GM19372 (cell line): Measurements from ENCODE around the gene GNB2.
"Not testable (repeated sequence)": the region's sequence is repeated elsewhere in the genome, so short reads cannot be mapped to it uniquely, and the experiment has no call there.

Experiments
- ATAC-seq: cut with Tn5 transposase; IDR thresholded peaks from one replicate; pipeline ENCODE4 v1.9.1; 2021; ENCODE audit warnings: mild to moderate bottlenecking, low read depth, moderate library complexity; ENCODE audit not compliant: unreplicated experiment

The GNB2 gene

DNA sequence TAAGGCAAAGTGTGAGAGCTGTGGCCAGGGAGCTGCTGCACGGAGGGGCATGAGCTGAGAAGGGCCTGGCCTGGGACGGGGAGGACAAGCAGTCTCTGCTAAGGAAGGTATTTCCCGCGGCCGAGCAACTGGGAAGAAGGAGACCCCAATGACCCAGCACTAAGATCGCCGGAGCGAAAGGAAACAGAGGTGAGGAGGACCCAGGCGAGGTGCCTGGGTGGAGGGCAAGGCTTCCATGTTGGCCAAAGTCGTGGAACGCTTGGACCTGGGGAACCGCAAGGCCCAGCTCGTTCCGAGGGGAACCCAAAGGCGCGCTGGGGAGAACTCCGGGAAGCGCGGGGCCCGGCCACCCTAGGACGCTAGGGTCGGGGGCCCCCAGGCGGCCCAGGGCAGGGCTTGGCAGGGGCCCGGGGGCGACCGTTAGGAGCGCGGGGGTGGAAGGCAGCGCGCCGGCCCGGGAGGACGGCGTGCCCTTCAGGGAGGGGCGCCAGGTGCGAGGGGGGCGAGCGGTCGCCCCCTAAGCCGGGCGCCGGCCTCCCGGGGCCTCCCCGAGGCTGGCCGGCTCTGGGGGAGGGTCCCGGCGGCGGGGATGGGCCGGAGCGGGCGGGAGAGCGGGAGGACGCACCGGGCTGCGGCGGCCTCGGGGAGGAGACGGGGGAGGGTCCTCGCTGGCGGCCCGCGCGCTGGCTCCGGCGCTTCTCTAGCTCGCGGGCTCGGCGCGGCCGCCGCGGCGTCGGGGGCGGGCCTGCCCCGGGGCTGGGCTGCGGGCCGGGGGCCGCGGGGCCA, 20.0 kb downstream of the GNB2 start:
- ATAC-seq: peak; percentile 30

DNA sequence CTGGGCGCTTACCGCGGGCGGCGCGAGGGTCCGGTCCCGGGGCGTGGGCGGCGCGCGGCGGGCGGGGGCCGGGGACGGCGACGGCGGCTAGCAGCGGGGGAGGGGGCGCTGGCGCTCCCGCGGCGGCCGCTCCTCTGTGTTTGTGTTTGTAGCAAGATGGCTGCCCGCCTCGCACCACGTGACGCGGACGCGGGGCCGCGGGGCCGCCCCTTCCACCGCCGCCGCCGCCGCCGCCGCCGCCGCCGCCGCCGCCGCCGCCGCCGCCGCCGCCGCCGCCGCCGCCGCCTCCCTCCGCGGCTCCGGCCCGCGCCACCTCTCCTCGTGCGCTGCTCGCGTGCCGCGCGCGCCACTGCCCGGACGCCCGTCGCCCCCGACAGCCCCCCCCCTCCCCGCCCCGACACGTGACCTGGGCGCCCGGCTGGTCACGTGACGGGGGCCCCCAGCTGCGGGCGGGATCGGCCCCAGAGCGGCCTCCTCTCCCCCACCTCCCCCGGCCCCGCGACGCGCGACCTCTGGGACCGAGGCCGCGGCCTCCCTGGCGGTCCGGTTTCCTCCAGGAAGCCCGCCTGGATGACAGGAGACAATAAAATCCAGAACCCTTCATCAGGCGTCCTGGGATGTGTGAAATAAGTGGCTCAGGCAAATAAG, 20.7 kb downstream of the GNB2 start, which contains the start of gene GIGYF1:
Gene GIGYF1, minus strand, starts transcription at position 153 of the 648 bp plus-strand sequence. CDS start 6,012 bp downstream, outside the sequence.
- ATAC-seq: peak; percentile 48

DNA sequence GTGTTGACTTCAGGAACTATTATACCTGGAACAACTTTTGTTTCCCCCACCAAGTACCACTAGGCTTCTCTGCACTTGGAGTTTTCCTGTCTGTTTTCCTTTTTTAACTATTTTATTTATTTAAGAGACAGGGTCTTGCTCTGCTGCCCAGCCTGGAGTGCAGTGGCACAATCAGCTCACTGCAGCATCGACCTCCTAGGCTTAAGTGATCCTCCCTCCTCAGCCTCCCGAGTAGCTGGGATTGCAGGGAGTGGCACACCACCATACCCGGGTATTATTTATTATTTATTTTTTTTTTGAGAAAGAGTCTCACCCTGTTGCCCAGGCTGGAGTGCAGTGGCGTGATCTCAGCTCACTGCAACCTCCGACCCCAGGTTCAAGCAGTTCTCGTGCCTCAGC, 22.6 kb downstream of the GNB2 start:
- ATAC-seq: no peak

DNA sequence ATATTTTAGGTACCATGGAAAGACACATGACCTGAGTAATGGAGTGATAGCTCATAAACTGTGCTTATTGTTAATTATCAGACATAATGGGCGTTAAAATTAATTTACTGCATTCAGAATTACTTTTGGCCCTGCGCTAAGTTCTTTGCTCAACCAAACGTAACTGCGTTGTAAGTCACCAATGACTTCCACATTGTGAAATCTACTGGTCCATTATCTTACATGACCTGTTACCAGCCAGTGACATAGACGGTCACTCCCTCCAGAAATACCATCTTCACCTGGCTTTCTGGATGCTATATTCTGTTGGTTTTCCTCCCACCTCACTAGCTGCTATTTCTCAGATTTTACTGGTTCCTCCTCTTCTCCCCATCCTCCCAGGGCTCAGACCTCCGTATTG, 25.5 kb downstream of the GNB2 start:
- no peak for ATAC-seq

DNA sequence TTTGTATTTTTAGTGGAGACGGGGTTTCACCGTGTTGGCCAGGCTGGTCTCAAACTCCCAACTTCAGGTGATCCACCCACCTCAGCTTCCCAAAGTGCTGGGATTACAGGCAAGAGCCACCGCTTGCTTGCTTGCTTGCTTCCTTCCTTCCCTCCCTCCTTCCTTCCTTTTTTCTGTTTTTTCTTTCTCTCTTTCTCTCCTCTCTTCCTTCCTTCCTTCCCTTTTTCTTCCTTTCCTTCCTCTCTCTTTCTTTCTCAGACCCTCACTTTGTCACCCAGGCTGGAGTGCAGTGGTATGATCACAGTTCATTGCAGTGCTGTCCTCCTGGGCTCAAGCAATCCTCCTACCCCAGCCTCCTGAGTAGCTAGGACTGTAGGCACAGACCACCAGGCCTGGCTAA, 27.5 kb downstream of the GNB2 start:
- ATAC-seq: not testable (repeated sequence)

DNA sequence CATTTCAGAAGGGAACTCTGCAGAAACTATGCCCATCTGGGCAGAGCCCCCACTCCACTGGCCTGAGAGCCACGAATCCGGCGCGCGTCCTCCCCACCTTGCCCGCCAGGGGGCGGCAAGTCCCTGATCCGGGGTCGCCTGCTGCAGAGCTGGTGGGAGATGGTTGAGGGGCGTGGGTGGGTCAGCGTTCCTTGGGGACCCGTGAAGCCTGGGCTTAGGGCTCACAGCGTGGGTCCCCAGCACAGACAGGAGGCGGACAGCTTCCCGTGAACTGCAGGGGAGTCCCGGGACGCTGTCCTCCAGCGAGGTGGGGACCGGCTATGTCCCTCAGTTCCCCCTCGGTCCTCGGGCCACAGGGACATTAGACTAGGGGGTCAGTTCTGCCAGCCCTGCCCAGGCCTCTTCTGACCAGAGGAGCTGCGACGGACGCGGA, 31.8 kb downstream of the GNB2 start:
- peak; percentile 48 for ATAC-seq

DNA sequence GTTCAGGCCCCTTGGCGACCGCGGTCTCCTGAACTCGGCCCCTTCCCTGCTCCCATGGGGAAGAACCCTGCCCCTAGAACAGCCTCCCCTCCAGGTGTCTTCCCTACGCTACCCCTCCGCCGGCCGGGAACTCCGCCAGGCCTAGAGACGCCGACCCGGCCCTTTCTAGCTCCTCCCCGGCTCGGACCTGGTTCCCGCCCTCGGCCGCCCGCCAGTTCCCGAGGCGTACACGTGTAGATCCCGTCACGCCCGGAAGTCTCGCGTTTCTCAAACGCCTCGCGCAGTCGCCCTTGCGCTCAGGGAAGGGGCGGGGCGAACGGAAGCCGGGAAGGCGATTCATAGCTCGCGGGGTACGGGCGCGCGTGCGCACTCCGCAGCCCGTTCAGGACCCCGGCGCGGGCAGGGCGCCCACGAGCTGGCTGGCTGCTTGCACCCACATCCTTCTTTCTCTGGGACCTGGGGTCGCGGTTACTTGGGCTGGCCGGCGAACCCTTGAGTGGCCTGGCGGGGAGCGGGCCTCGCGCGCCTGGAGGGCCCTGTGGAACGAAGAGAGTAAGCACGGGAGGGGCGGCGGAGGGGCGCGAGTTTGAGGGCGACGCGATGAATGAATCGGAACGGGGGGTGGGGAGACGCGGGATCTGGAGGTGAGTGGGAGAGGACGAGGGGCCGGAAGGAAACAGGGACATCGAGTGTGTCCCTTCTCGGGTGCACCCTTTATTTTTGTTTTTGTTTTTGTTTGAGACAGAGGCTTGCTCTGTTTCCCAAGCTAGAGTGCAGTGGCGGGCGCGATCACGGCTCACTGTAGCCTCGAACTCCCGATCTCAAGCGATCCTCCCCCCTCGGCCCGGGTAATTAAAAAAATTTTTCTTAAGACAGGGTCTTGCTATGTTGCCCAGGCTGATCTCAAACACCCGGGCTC, 32.5 kb downstream of the GNB2 start, which contains the start of gene POP7:
Gene POP7, plus strand, starts transcription at position 369 of the 919 bp plus-strand sequence. CDS start 710 bp downstream, outside the sequence.
- peak; percentile 86 for ATAC-seq

DNA sequence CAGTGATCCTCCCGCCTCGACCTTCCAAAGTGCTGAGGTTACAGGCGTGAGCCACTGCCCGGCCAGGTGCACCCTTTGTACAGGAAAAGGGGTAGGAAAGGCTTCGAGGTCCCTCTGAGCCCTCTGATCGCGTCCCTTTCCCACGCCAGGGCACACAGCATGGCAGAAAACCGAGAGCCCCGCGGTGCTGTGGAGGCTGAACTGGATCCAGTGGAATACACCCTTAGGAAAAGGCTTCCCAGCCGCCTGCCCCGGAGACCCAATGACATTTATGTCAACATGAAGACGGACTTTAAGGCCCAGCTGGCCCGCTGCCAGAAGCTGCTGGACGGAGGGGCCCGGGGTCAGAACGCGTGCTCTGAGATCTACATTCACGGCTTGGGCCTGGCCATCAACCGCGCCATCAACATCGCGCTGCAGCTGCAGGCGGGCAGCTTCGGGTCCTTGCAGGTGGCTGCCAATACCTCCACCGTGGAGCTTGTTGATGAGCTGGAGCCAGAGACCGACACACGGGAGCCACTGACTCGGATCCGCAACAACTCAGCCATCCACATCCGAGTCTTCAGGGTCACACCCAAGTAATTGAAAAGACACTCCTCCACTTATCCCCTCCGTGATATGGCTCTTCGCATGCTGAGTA, 33.3 kb downstream of the GNB2 start:
- ATAC-seq: no peak

DNA sequence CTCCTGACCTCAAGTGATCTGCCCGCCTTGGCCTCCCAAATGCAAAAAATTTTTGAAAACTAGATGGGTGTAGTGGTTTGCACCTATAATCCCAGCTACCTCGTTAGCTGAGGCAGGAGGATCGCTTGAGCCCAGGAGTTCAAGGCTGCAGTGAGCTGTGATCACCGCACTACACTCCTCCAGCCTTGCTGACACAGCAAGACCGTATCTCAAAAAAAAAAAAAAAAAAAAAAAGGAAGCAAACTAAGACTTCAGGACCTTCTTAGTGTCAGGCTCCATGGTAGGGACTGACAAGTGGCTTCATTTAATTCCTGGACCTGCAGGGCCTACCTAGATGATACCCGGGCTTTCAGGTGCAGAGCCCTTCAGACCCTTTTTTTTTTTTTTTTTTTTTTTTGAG, 34.9 kb downstream of the GNB2 start:
- ATAC-seq: no peak

DNA sequence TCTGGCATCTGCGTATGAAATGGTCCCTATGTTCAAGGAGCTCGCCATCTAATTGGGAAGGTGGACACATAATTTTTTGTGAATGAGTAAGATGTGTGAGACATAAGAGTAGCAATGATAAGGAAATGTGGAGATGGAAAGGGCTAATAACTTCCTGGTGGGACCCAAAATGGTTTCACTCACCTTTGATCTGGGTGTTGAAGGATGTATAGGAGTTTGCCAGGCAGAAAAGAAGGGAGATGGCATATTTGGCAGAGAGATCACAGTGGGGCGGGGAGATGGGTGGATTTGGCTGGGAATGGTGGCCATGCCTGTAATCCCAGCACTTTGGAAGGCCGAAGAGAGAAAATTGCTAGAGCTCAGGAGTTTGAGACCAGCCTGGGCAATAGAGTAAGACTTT, 36.9 kb downstream of the GNB2 start:
- no peak for ATAC-seq

DNA sequence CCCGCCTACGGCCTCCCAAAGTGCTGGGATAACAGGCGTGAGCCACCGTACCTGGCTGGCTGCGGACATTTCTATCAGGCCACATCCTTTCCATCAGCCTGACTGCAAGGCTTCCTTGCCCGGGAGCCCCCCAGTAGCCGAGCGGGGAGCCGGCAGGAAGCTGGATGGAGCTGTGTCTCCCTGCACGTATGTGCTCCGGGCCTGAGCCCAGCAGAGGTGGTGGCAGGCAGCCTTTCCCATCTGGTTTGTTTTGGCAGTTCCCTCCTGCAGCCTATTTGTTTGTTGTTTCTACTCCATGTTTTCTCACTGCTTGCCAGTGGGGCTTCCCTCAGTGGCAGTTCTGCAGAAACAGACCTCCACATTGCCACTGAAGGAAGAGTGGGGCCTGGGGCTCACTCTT, 37.8 kb downstream of the GNB2 start:
- no peak for ATAC-seq

DNA sequence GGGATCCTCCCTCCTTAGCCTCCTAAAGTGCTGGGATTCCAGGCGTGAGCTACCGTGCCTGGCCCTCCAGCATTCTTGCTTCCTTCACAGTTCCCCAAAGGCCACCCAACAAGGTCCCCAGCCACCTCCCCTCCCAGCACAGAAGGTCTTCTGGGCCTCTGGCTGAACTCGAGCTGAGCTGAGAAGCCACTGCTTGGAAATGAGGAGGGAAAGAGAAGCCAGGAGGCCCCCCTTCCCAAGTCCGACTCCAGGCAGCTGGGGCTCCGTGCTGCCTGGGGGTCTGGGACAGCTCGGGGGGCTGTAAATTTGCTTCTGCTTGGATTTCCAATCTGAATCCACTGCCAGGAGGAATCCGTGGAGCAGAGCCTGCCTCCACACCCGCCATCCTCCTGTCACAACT, 41.2 kb downstream of the GNB2 start:
- no peak for ATAC-seq

DNA sequence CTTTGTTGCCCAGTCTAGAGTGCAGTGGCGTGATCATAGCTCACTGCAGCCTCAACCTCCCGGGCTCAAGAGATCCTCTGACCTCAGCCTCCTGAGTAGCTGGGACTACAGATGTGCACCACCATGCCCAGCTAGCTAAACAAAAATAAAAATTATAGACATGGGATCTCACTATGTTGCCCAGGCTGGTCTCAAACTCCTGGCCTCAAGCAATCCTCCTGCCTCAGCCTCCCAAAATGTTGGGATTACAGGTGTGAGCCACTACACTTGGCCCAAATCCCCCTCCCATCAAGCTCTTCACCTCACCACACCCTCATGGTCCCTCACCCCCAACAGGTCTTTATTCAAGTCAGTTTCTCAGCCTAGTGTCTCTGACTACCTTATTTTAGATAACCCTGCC, 43.5 kb downstream of the GNB2 start:
- not testable (repeated sequence) for ATAC-seq

DNA sequence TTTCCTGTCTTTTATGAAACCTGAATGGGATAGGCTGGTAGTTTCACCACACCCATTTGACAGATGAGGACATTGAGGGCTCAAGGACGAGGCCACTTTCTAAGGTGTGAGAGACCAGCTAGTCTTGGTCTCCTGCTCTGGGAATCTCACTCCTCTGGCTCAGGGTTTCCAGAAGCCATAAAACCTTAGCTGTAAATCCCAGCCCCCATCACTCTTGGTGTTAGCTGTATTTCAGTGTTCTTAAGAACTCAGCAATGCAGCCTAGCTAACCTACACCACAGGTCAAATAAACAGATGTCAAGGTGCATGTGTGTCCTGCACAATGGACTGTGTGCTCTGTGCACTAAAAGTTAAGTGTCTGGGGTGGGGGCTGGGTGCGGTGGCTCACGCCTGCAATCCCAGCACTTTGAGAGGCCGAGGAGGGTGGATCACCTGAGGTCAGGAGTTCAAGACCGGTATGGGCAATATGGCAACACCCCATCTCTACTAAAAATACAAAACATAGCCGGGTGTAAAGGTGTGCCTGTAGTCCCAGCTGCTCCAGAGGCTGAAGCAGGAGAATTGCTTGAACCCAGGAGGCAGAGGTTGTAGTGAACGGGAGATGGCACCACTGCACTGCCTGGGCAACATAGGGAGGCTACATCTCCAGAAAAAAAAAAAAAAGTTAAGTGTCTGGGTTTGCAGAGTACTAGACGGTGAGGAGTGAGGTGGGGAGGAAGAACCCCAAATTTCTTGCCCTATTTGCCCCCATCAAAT, 46.2 kb downstream of the GNB2 start:
- no peak for ATAC-seq

DNA sequence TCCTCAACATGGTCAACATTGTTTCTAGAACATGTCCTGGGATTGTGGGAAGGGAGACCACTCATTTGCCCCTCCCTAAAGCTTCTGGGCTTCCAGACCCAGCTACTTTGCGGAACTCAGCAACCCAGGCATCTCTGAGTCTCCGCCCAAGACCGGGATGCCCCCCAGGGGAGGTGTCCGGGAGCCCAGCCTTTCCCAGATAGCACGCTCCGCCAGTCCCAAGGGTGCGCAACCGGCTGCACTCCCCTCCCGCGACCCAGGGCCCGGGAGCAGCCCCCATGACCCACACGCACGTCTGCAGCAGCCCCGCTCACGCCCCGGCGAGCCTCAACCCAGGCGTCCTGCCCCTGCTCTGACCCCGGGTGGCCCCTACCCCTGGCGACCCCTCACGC, 46.7 kb downstream of the GNB2 start, which contains the start of gene EPO:
Gene EPO, plus strand, starts transcription at position 190 of the 392 bp plus-strand sequence. CDS start 513 bp downstream, outside the sequence.
- no peak for ATAC-seq

DNA sequence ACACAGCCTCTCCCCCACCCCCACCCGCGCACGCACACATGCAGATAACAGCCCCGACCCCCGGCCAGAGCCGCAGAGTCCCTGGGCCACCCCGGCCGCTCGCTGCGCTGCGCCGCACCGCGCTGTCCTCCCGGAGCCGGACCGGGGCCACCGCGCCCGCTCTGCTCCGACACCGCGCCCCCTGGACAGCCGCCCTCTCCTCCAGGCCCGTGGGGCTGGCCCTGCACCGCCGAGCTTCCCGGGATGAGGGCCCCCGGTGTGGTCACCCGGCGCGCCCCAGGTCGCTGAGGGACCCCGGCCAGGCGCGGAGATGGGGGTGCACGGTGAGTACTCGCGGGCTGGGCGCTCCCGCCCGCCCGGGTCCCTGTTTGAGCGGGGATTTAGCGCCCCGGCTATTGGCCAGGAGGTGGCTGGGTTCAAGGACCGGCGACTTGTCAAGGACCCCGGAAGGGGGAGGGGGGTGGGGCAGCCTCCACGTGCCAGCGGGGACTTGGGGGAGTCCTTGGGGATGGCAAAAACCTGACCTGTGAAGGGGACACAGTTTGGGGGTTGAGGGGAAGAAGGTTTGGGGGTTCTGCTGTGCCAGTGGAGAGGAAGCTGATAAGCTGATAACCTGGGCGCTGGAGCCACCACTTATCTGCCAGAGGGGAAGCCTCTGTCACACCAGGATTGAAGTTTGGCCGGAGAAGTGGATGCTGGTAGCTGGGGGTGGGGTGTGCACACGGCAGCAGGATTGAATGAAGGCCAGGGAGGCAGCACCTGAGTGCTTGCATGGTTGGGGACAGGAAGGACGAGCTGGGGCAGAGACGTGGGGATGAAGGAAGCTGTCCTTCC, 47.3 kb downstream of the GNB2 start:
- no peak for ATAC-seq

DNA sequence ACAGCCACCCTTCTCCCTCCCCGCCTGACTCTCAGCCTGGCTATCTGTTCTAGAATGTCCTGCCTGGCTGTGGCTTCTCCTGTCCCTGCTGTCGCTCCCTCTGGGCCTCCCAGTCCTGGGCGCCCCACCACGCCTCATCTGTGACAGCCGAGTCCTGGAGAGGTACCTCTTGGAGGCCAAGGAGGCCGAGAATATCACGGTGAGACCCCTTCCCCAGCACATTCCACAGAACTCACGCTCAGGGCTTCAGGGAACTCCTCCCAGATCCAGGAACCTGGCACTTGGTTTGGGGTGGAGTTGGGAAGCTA, 47.9 kb downstream of the GNB2 start:
- ATAC-seq: no peak

DNA sequence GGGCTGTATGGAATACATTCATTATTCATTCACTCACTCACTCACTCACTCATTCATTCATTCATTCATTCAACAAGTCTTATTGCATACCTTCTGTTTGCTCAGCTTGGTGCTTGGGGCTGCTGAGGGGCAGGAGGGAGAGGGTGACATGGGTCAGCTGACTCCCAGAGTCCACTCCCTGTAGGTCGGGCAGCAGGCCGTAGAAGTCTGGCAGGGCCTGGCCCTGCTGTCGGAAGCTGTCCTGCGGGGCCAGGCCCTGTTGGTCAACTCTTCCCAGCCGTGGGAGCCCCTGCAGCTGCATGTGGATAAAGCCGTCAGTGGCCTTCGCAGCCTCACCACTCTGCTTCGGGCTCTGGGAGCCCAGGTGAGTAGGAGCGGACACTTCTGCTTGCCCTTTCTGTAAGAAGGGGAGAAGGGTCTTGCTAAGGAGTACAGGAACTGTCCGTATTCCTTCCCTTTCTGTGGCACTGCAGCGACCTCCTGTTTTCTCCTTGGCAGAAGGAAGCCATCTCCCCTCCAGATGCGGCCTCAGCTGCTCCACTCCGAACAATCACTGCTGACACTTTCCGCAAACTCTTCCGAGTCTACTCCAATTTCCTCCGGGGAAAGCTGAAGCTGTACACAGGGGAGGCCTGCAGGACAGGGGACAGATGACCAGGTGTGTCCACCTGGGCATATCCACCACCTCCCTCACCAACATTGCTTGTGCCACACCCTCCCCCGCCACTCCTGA, 49.1 kb downstream of the GNB2 start:
- no peak for ATAC-seq
